Gastroesophageal sphincter (tissue), 3 donors: ENCODE data around the gene SLFN5.

Source experiments
- EP300 ChIP-seq: sonication (generic); formaldehyde crosslinking; IDR thresholded peaks from one replicate; pipeline ENCODE4 v1.6.1; 2017; ENCODE audit warnings: antibody characterized with exemption, mild to moderate bottlenecking
- POLR2AphosphoS5 ChIP-seq: sonication (generic); formaldehyde crosslinking; IDR thresholded peaks from one replicate; pipeline ENCODE4 v1.6.1; 2017; ENCODE audit warnings: antibody characterized with exemption
- TF ChIP-seq, protein P1 (sequence below), 4 experiments: fragments of 200-600 bp in 2 of 4; fragments of 450-650 bp in 2 of 4; sonication (generic) in 1 of 4; IDR thresholded peaks; one replicate each; pipeline ENCODE4 v1.5.1; 2017 to 2019; ENCODE audit warnings: antibody characterized with exemption in 4 of 4, mild to moderate bottlenecking in 2 of 4, moderate library complexity in 2 of 4

DNA sequence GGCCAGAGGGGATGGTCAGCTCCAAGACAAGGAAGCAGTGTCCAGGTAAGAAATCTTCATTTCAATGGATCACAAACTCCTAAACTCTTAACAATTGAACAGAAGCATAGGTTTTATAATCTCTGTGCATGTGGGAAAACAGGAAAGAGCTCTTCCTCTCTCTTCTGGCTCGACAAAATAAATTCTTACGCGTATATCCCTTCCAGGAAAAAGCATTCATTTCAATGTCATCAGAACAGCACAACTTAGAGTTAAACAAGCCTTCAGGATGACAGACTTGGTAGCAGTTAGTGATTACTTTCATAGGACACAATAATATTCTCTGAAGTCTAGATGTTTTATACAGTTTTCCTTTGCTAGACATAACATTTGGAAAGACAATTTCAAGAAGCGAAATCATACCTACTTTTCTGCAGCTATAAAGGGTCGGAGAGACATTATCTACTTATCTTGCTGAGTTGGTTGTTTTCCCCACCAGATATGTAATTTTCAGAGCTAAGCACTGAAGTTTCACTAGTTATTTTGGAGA is 29.4 kb upstream of the SLFN5 start:
- TF ChIP-seq EP300 = no peak
- TF ChIP-seq, protein P1, sequence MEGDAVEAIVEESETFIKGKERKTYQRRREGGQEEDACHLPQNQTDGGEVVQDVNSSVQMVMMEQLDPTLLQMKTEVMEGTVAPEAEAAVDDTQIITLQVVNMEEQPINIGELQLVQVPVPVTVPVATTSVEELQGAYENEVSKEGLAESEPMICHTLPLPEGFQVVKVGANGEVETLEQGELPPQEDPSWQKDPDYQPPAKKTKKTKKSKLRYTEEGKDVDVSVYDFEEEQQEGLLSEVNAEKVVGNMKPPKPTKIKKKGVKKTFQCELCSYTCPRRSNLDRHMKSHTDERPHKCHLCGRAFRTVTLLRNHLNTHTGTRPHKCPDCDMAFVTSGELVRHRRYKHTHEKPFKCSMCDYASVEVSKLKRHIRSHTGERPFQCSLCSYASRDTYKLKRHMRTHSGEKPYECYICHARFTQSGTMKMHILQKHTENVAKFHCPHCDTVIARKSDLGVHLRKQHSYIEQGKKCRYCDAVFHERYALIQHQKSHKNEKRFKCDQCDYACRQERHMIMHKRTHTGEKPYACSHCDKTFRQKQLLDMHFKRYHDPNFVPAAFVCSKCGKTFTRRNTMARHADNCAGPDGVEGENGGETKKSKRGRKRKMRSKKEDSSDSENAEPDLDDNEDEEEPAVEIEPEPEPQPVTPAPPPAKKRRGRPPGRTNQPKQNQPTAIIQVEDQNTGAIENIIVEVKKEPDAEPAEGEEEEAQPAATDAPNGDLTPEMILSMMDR (IDR thresholded peaks at IDR 0.05) = no peak
- TF ChIP-seq POLR2AphosphoS5 = no peak
